ENCODE data around the gene RFLNA.
"Not testable (repeated sequence)": the region's sequence is repeated elsewhere in the genome, so short reads cannot be mapped to it uniquely, and the experiment has no call there.

Gene RFLNA

GRCh38 chr12:124283326-124283725 lies 11.6 kb upstream of the RFLNA start:
- no peak for DNase-seq

- DNase-seq: no peak
Observed at GRCh38 chr12:124284368-124284767, 10.5 kb upstream of the RFLNA start.

DNA sequence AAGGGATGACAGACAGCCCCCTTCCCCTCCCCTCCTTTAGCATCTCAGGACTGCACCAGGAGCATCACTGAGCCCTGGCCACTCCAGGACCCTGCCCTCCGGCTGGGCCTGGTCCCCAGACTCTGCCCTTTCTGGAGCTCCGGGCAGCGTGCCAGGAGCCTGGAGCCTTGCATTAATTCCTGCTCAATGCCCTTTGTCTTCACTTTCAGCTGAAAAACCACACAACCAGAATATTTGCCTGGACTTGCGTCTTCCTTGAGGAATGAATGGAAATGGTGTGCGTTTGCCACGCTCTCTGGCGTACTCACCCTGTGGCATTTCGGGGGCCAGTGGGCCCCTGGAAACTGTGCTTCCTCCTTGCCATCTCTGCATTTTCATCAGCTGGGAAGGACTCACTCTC lies 8.5 kb upstream of the RFLNA start:
- no peak for DNase-seq

DNA sequence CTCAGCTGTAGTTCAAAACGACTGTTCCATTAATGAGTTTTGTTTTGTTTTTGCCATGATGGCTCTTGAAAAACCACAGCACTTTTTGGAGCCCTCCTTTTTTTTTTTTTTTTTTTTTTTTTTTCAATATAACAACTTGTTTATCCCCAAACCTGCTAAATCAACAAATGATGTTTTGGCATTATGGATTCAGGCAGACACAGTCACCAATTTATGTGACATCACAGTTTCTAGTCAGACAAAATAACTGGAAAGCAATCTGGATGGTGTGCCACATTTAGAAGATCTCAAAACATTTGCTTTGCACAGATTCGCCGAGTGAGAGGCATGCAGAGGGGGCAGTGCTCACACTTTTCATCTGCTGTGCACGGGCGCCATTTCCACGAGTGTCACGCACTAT lies 7.9 kb upstream of the RFLNA start:
- DNase-seq: no peak

GRCh38 chr12:124289634-124290600 lies 5.0 kb upstream of the RFLNA start:
- no peak for DNase-seq

DNA sequence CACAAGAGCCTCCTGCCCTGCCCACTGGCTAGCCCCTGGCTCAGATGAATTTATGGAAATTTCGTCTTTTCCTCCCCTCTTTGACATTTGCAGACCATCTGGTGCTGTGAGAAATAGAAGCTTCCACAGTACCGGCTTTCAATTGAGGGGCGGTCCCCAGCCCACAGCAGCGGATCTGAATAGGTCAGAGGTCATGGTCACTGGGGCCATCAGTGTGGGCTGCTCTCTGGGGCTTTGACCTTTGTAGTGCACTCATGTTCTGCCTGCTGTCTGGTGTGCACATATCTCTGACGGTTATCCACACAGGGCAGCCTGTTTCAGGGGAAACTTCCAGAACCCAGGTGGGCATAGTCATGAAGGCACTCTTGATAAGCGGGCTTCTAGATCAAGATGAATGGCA lies 2.5 kb upstream of the RFLNA start:
- DNase-seq: no peak

DNA sequence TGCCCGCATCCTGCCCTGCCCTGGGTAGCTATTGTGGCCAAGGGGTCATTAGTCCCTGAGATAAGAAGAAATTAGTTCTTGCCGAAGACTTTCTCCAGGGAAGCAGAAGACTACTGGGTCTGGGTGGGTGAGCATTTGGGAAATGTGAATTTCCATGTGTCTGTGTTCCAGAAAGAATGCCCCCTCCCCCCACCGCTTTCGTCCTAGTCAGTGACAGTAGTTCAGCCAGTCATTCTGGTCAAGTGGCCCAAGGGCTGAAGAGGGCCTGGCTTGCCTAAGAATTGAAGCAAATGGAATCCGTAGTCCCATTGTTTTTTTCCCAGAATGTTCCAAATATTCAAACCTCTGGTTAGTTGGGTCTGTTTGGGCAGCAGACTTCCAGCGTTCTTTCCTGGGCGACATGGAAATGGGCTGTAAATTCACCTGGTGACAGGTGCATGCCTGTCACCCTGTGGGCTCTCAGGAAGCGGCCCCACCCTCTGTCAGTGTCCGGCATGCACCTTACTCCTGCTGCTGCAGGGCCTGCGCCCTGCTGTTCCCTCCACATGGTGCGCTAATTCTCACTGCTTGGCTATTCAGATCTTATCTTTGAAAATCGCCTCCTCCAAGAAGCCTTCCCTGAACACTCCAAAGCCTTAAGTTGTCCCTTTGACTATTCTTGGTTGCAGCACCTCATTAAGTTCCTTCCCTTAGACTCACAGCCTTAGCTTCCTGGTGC lies 1.4 kb upstream of the RFLNA start:
- no peak for DNase-seq

DNA sequence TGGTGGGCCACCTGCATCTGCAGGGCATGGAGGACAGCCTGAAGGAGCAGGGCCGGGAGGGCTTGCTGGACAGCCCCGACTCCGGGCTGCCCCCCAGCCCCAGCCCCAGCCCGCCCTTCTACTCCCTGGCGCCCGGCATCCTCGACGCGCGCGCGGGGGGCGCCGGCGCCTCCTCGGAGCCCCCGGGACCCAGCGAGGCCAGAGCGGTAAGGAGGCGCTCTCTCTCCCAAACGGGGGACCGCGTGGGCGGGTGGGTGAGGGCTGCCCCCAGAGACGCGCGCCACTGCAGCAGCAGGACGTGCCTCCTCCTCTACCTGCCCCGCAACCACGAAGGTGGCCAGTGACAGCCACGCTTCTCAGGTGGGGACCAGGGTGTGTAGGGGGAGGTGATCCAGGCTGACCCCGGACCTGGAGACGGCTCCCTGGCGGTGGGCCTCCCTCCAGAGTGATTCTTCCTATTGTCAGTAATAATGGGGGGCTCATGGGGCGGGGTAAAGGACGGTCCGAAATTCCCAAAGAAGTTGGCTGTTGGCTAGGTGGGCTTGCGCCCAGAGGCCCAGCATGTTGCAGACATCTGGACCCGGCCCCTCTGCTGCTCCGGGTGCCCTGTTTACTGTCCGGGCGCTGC lies 652 bp downstream of the RFLNA start:
- DNase-seq: no peak

DNA sequence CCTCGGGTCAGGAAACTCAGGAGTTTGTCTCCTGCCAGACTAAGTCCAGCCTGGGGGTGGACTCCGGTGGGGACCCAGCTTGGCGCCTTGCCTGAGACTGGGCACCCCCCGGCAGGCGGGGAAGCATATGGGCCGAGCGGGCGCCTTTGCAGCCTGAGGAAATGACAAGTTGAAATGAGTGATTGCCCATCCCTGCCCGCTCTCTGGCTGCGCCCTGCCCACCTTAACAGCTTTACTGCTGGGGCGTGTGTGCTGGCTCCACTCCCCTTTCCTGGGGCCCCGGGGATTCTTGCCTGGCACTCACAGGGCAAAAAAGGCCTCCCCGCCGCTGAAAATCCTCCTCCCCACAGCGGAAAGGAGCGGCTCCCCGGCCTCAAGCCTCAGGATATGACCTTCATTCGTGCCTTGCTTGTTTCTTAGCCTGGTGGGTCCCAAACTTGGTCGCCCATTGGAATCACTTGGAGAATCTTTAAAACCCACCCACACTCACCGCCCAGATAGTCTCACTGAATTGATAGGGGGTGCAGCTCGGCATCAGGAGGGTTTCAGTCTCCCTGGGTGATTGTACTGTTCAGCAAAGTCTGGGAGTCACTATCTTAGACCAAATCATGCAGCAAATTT lies 1.5 kb downstream of the RFLNA start:
- no peak for DNase-seq

- no peak for DNase-seq
Observed at GRCh38 chr12:124296916-124297351, 2.0 kb downstream of the RFLNA start.

DNA sequence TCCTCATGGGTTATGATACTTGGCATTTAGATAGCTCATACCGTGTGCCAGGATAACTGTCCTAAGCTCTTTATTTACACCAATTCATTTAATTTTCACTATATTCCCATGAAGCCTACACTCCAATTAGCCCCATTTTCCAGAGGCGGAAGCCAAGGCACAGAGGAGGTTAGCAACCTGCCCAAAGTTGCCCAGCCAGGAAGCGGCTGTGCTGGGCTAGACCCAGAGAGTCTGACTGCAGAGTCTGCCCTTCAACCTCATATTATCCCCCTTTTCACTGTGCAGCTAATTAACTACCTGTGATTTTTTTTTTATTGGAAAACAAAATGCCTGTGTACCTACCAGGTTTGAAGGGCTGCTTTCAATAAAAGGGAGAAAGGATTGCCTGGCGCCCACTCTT lies 2.5 kb downstream of the RFLNA start:
- DNase-seq: no peak

DNA sequence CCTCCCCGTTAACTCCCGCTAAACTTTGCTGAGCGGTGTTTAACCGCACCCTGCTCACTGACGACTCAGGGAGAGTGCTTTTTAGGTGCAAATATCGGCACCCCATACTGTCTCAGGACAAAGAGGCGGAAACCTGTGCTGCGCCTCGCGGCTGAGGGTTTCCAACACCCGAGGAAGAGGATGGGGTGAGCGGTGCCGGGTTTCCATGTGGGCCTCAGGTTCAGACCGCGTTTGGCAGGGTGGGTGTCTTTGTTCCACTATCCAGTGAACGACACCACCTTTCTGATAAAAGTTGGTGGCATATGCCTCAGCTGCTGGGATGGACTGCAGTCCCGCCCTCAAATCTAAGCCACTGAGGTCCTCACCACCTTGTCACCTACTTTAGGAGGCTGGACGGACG lies 3.0 kb downstream of the RFLNA start:
- no peak for DNase-seq

DNA sequence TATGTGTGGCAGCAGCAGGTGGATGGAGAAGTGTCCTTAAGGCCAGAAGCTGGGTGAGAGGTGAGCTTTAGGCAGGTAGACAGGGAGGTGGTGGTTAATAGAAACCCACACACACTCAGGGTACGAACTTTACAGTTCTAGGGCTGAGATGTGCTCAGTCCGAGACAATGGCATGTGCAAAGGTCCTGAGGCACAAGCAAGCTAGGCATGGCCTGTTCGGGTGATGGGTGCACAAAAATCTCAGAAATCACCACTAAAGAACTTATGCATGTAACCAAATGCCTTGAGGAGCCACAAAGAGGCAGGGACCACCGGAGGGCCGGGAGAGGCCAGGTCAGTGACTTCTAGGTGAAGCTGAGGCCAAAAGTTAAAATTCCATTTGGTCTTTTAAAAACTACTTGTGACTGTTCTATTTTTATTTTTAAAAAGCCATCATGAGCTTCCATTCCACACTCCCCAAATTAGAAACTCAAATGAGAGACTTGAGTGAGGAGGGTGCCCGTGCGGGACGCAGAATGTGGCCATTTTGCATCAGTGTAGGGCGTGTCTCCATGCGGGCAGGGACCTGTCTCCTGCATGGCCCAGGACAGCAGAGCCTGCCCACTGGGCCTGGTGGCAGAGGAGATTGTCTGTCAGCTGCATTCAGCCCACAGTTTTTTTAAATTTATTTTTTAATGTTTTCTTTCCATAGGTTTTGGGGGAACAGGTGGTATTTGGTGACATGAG lies 4.0 kb downstream of the RFLNA start:
- no peak for DNase-seq

GRCh38 chr12:124299628-124300388 lies 4.9 kb downstream of the RFLNA start:
- no peak for DNase-seq

DNA sequence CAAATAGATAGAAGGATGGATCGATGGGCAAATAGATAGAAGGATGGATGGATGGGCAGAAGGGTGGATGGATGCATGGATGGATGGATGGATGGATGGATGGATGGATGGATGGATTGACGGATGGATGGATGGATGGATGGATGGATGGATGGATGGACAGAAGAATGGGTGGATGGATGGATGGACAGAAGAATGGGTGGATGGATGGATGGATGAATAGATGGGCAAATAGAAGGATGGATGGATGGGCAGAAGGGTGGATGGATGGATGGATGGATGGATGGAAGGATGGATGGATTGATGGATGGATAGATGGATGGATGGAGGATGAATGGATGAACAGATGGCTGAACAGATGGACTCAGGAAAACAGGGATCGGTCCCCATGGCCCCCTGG lies 5.8 kb downstream of the RFLNA start:
- not testable (repeated sequence) for DNase-seq

DNA sequence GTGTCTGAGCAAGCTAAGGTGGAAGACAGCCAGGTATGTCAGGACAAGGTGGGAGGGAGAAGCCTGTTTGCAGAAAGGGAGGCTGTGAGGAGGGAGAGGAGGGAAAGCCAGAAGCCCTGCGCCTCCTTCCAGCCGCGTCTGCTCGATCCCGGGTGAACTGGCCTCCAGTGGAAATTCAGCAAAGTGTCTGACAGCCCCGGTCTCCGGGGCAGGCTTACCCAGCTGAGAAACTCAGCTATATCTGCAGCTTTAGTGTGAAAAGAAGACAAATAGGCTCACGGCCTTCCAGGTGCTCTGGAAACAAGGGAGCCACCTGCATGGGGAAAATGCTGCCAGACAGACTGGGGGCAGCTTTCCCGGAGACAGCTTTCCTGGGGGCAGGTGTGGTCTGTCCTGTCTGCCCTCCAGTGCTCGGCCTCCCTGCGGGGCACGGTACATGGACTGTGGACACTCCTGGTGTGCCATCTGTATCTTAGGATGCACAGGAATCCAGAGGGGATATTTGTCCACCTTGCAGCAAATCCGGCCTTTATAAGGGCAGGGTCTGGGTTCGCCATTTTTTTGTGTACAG lies 6.3 kb downstream of the RFLNA start:
- no peak for DNase-seq

- DNase-seq: no peak
Observed at GRCh38 chr12:124302241-124302806, 7.4 kb downstream of the RFLNA start.

GRCh38 chr12:124302807-124303578 lies 8.1 kb downstream of the RFLNA start:
- DNase-seq: no peak

GRCh38 chr12:124303579-124304313 lies 8.9 kb downstream of the RFLNA start:
- DNase-seq: no peak

All from stimulated activated CD4-positive, alpha-beta T cell treated with anti-CD3 and anti-CD28 coated beads, Interleukin-2, amount 100 ng/mL, for 48 hours (primary cell).